ENCODE results near the gene LIPK.

GRCh38 chr10:88792661-88793060 lies 86.6 kb downstream of the LIPK start:
- TF ChIP-seq EZH2 (IDR thresholded peaks at IDR 0.05; ENCODE audit: borderline replicate concordance, low read length) = no peak
- TF ChIP-seq CTCF (IDR thresholded peaks at IDR 0.05; ENCODE audit: low read length) = no peak
